GM12878 (cell line): ENCODE data around the gene RHBDF2. TPM values are rescaled to one million over a fixed set of nuclear protein-coding genes. Genes with fewer than 3 reads are reported as not detected.

Source experiments
- ATAC-seq: fragments of 200-7000 bp; cut with Tn5 transposase; 3 replicates; pipeline ENCODE4 v1.9.1; 2020; ENCODE audit warnings: mild to moderate bottlenecking, moderate library complexity
- BruUV-seq: library from RNA; stranded (reverse); fragments of 400-500 nt; replicated peaks from 2 replicates; lab custom pipeline; 2021; lab: Mats Ljungman, UMichigan
- CTCF ChIA-PET: fragments of 300-600 bp; sonication (Branson Sonifier 250); formaldehyde crosslinking; extraction: SDS; loops from one replicate; lab custom pipeline; 2021; ENCODE audit warnings: inconsistent platforms; lab: Yijun Ruan, JAX
- POLR2A ChIA-PET: fragments of 350-600 bp; formaldehyde crosslinking; extraction: SDS; loops from one replicate; lab custom pipeline; 2021; ENCODE audit warnings: inconsistent platforms; lab: Charles Lee
- RAD21 ChIA-PET: fragments of 300-600 bp; sonication (Branson Sonifier 250); formaldehyde crosslinking; loops from one replicate; lab custom pipeline; 2023; ENCODE audit warnings: antibody characterized with exemption; ENCODE audit not compliant: unreplicated experiment; lab: Charles Lee
- SMC1A ChIA-PET: fragments of 300-600 bp; sonication (Branson Sonifier 250); formaldehyde crosslinking; loops from one replicate; lab custom pipeline; 2023; ENCODE audit not compliant: unreplicated experiment, uncharacterized antibody; lab: Charles Lee
- DNase-seq: peaks from one replicate; pipeline ENCODE4 v3.0.0-alpha.2; 2011; ENCODE audit warnings: low read depth, low spot score
- FAIRE-seq: peaks from 3 replicates; lab custom pipeline; 2011; peaks lifted over from hg19 to GRCh38; lab: Jason Lieb, UNC
- H2AFZ ChIP-seq: 2 replicates; pipeline ENCODE4 v1.6.0; 2011; ENCODE audit warnings: low read depth, low read length, control low read depth; ENCODE audit not compliant: control insufficient read depth
- H3K27ac ChIP-seq: 2 replicates; pipeline ENCODE4 v1.5.1; 2011; ENCODE audit warnings: control low read depth; ENCODE audit not compliant: control insufficient read depth, insufficient read depth
- H3K27me3 ChIP-seq, 2 experiments: replicated peaks in 1 of 2; 2 replicates each; pipeline versions ENCODE4 v1.6.0 to v1.6.1; 2011; ENCODE audit warnings: low read length in 1 of 2; ENCODE audit not compliant: control insufficient read depth in 2 of 2, insufficient read depth in 2 of 2
- H3K36me3 ChIP-seq, 2 experiments: 2 replicates each; pipeline ENCODE4 v1.5.1; 2011; ENCODE audit warnings: low read length in 1 of 2; ENCODE audit not compliant: control insufficient read depth in 2 of 2, insufficient read depth in 2 of 2
- H3K4me1 ChIP-seq: 2 replicates; pipeline ENCODE4 v1.6.1; 2011; ENCODE audit warnings: mild to moderate bottlenecking, low read length, moderate library complexity, mixed read lengths; ENCODE audit not compliant: control insufficient read depth, insufficient read depth
- H3K4me2 ChIP-seq: 2 replicates; pipeline ENCODE4 v1.6.0; 2011; ENCODE audit warnings: control low read depth; ENCODE audit not compliant: control insufficient read depth, insufficient read depth
- H3K4me3 ChIP-seq: fragments of 200-600 bp; sonication (generic); 2 replicates; pipeline ENCODE4 v1.5.1; 2016
- H3K79me2 ChIP-seq: 2 replicates; pipeline ENCODE4 v1.6.0; 2011; ENCODE audit warnings: low read length; ENCODE audit not compliant: control insufficient read depth, insufficient read depth
- H3K9ac ChIP-seq: 2 replicates; pipeline ENCODE4 v1.8.0; 2011; ENCODE audit warnings: low read length, control low read depth, mixed read lengths; ENCODE audit not compliant: control insufficient read depth, insufficient read depth
- H3K9me3 ChIP-seq: replicated peaks from 3 replicates; pipeline ENCODE4 v1.5.1; 2011; ENCODE audit warnings: mild to moderate bottlenecking, low read length; ENCODE audit not compliant: control insufficient read depth, insufficient read depth
- H4K20me1 ChIP-seq: 2 replicates; pipeline ENCODE4 v1.6.0; 2011; ENCODE audit not compliant: control insufficient read depth, insufficient read depth
- BHLHE40 ChIP-seq, 2 experiments: fragments of 450-650 bp in 1 of 2; IDR thresholded peaks; 2 replicates each; pipeline ENCODE4 v1.6.1; 2011 to 2017; ENCODE audit warnings: low read depth in 2 of 2, borderline replicate concordance in 1 of 2, improper control_type of control experiment in 1 of 2, low read length in 1 of 2, mild to moderate bottlenecking in 1 of 2
- CREB1 ChIP-seq: IDR thresholded peaks from 2 replicates; pipeline ENCODE4 v1.6.1; 2012; ENCODE audit warnings: low read depth, mild to moderate bottlenecking, inconsistent platforms
- E2F4 ChIP-seq: IDR thresholded peaks from 2 replicates; pipeline ENCODE4 v1.6.1; 2012; ENCODE audit warnings: low read depth, low read length, improper control_type of control experiment
- HDAC6 ChIP-seq: fragments of 200-600 bp; sonication (generic); IDR thresholded peaks from one replicate; pipeline ENCODE4 v1.8.0; 2017; ENCODE audit warnings: antibody characterized with exemption; ENCODE audit not compliant: unreplicated experiment
- IRF3 ChIP-seq: fragments of 450-650 bp; IDR thresholded peaks from 2 replicates; pipeline ENCODE4 v1.6.1; 2014; ENCODE audit warnings: mild to moderate bottlenecking
- NFYB ChIP-seq: IDR thresholded peaks from 2 replicates; pipeline ENCODE4 v1.6.1; 2011; ENCODE audit warnings: low read depth, mild to moderate bottlenecking, low read length, improper control_type of control experiment, moderate library complexity; ENCODE audit not compliant: insufficient read depth
- NKRF ChIP-seq: fragments of 450-650 bp; conservative IDR thresholded peaks from 2 replicates; pipeline ENCODE4 v1.6.1; 2017; ENCODE audit warnings: mild to moderate bottlenecking, moderate library complexity
- NR2C1 ChIP-seq: fragments of 450-650 bp; IDR thresholded peaks from 2 replicates; pipeline ENCODE4 v1.6.1; 2017; ENCODE audit warnings: antibody characterized with exemption, mild to moderate bottlenecking, moderate library complexity
- RELB ChIP-seq: fragments of 450-650 bp; IDR thresholded peaks from 2 replicates; pipeline ENCODE4 v1.6.1; 2017; ENCODE audit warnings: low read depth, mild to moderate bottlenecking, moderate library complexity
- SUPT20H ChIP-seq: IDR thresholded peaks from 2 replicates; pipeline ENCODE4 v1.6.1; 2011; ENCODE audit warnings: low read depth, mild to moderate bottlenecking, low read length, moderate library complexity, borderline replicate concordance; ENCODE audit not compliant: control insufficient read depth
- WGBS: methylation state at CpG from one replicate; pipeline ENCODE4 v1.1.6; 2016; ENCODE audit warnings: low lambda C conversion rate; ENCODE audit not compliant: insufficient replicate concordance, insufficient coverage; ENCODE audit errors: missing lambda C conversion rate; 5-methylcytosine and 5-hydroxymethylcytosine counted together
- in situ Hi-C: fragments of 300-500 bp; cut with MboI; formaldehyde crosslinking; loops from 9 replicates; pipeline ENCODE4 v1.14.3; 2018; ENCODE audit warnings: mixed read lengths
- intact Hi-C: fragments of 100-400 bp; cut with micrococcal nuclease; formaldehyde crosslinking; loops from one replicate; pipeline ENCODE4 v1.14.2; 2022; ENCODE audit not compliant: unreplicated experiment
- polyA plus RNA-seq, 11 experiments: library from polyadenylated mRNA; depleted of rRNA in 4 of 11; unstranded in 6 of 11; stranded (reverse) in 5 of 11; fragments of >200 nt; fragmentation: Nextera tagmentation in 4 of 11; fragmentation: Illumina TruSeq in 1 of 11; extraction: Ambion mirVana in 4 of 11; extraction: Trizol in 1 of 11; gene quantifications; 1 replicate in 1 of 11; 2 replicates in 10 of 11; pipeline versions ENCODE4 v1.2.1 to v1.2.3, GENCODE V29; 2011 to 2016; ENCODE audit warnings: inconsistent platforms in 2 of 11, missing spikeins in 2 of 11, low read depth in 1 of 11
- total RNA-seq, 4 experiments: library from RNA; depleted of rRNA in 3 of 4; stranded (reverse); fragments of >200 nt in 3 of 4; fragmentation: Illumina TruSeq in 1 of 4; extraction: Trizol in 1 of 4; gene quantifications; 2 replicates each; pipeline versions ENCODE4 v1.2.1 to v1.2.3, GENCODE V29; 2013 to 2021

Gene RHBDF2
- total and polyA plus RNA-seq, 10 of the 15 experiments (the other 5 are each of a cell fraction or from before 2014, with no cell fraction given), result 0.97 to 43.0 (median 18.7) TPM

- TF ChIP-seq NKRF (no peak), RELB (no peak), HDAC6 (no peak), BHLHE40 (IDR thresholded peaks at IDR 0.05; ENCODE audit: borderline replicate concordance in 1 of 2, low read depth in 2 of 2, low read length in 1 of 2) (no peak), SUPT20H (no peak), NFYB (no peak)
These were observed 34.5 kb downstream of the RHBDF2 start (continued) for GRCh38 chr17:76466775-76467130.

- no peak for DNase-seq
- 56% methylated on average over 24 of the region's 24 CpGs for WGBS
- Histone ChIP-seq H3K4me3 (no peak overlapping the region), H3K79me2 (no peaks in the 10 kb centered on the region), H3K9ac (no peak overlapping the region), H3K27ac (no peak overlapping the region), H3K36me3 (no peaks in the 10 kb centered on the region), H4K20me1 (no peaks in the 10 kb centered on the region), H2AFZ (no peak overlapping the region), H3K4me2 (no peak overlapping the region), H3K9me3 (no peaks in the 10 kb centered on the region), H3K27me3 (no peaks in the 10 kb centered on the region), H3K4me1 (peaks cover 6% of the 10 kb centered on the region)
- RAD21 ChIA-PET, result interaction anchor here (1.2 kb wide), 1 partner anchor 45 kb away, joined by 5 read pairs; no protein-coding TSS in a partner anchor
- POLR2A ChIA-PET, result no interaction called here
- no peak for ATAC-seq
- SMC1A ChIA-PET, result interaction anchor here (0.8 to 1.4 kb wide), 2 partner anchors 39 to 44 kb away, joined by 3 to 6 read pairs; no protein-coding TSS in a partner anchor
- FAIRE-seq, result no peak
- CTCF ChIA-PET, result interaction anchor here (1.1 to 7.9 kb wide), 5 partner anchors 37 to 159 kb away, joined by 3 to 186 read pairs (median 4); partner anchors contain the start of gene RHBDF2
- in situ Hi-C loops (no loop called here), intact Hi-C loops (no loop called here)
- no TSS peak for BruUV-seq
- TF ChIP-seq RELB, result no peak
- no peak for TF ChIP-seq NR2C1
- TF ChIP-seq E2F4, result no peak
- no peak for TF ChIP-seq CREB1
- no peak for TF ChIP-seq IRF3
These were observed 38.5 kb downstream of the RHBDF2 start for GRCh38 chr17:76462556-76463290.
